Type B pancreatic cell (in vitro differentiated cells): ENCODE data around the gene GPSM1. TPM values are rescaled to one million over a fixed set of nuclear protein-coding genes. Genes with fewer than 3 reads are reported as not detected.

Experiments used
- DNase-seq: peaks from one replicate; pipeline ENCODE4 v3.0.0; 2021; ENCODE audit warnings: mixed read lengths; ENCODE audit not compliant: unreplicated experiment; ENCODE audit errors: extremely low spot score
- H3K27ac Mint-ChIP-seq: 2 replicates; pipeline ENCODE4 v1.8.0; 2021; ENCODE audit warnings: mild to moderate bottlenecking, mixed read lengths
- H3K27me3 Mint-ChIP-seq: 2 replicates; pipeline ENCODE4 v1.8.0; 2021; ENCODE audit warnings: mixed read lengths
- H3K36me3 Mint-ChIP-seq: 2 replicates; pipeline ENCODE4 v1.8.0; 2021; ENCODE audit warnings: mixed read lengths
- H3K4me1 Mint-ChIP-seq: one replicate; pipeline ENCODE4 v1.8.0; 2021; ENCODE audit warnings: mixed read lengths; ENCODE audit not compliant: unreplicated experiment
- H3K4me3 Mint-ChIP-seq: 2 replicates; pipeline ENCODE4 v1.8.0; 2021; ENCODE audit warnings: mild to moderate bottlenecking, mixed read lengths
- H3K9me3 Mint-ChIP-seq: 2 replicates; pipeline ENCODE4 v1.8.0; 2021; ENCODE audit warnings: mixed read lengths
- CTCF ChIP-seq: fragments of 200-600 bp; sonication (generic); conservative IDR thresholded peaks from 2 replicates; pipeline ENCODE4 v1.5.0; 2021; ENCODE audit warnings: antibody characterized with exemption, mild to moderate bottlenecking
- total RNA-seq: library from RNA; stranded (reverse); gene quantifications from 2 replicates; pipeline ENCODE4 v1.2.1, GENCODE V29; 2021; ENCODE audit warnings: low replicate concordance

GPSM1 gene
- total RNA-seq, 1 donor from 2014 or later, result 56.2 TPM

GRCh38 chr9:136312009-136312375, 15.3 kb upstream of the GPSM1 start:
- H3K9me3 Mint-ChIP-seq, result peaks cover 10% of the 10 kb centered on the region
- no peaks in the 10 kb centered on the region for H3K27me3 Mint-ChIP-seq
- H3K4me1 Mint-ChIP-seq, result no peaks in the 10 kb centered on the region
- no peaks in the 10 kb centered on the region for H3K36me3 Mint-ChIP-seq
- H3K4me3 Mint-ChIP-seq, result no peak overlapping the region
- DNase-seq, result no peak
- TF ChIP-seq CTCF, result no peak
- no peak overlapping the region for H3K27ac Mint-ChIP-seq

- Mint-ChIP-seq H3K4me3 (no peak overlapping the region), H3K36me3 (no peaks in the 10 kb centered on the region), H3K27ac (no peak overlapping the region), H3K9me3 (peaks cover 10% of the 10 kb centered on the region), H3K4me1 (peaks cover 3% of the 10 kb centered on the region), H3K27me3 (no peaks in the 10 kb centered on the region)
- DNase-seq, result no peak
- TF ChIP-seq CTCF, result peak; percentile 71
These were observed 14.9 kb upstream of the GPSM1 start for GRCh38 chr9:136312436-136312835.

DNA sequence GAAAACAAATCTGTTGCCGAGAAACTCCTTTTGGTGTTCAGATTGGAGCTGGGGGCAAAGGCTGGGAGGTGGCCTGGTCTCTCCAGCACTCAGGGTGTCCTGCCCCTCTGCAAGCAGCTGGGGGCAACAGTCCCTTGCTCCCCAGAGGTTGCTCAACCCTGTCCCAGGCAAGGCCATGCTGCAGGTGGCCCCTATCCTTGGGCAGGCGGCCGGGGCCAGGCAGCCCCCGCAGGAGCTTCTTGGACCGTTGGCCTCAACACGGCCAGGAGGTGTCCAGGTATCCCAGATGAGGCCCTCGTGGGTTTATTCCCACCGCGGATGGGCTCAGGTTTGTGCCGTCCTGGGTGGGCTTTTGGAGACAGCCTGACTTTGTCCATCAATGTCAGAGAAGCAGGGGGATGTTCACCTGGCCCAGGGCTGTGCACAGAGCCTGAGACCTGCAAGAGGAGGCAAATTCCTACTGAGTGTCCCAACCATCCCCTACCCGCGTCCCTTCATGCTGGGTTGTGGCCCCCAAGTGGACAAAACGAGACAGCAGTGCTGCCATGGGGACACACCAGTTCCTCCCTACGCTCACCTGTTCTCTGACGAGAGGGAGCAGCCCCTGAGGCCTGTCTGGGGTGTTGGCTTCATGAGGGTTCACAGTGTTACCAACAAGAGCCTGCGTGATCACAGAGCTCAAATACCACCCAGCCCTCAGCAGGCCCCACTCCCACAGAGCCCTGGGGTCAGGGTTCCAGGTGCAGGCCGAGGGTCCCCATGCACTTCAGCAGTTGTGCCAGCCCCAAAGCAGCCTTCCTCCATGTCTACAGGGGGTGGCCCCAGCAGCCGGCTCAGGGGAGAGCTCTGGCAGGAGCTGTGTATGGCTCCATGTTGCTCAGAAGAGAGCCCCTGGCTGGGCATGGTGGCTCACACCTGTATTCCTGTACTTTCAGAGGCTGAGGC, 14.0 kb upstream of the GPSM1 start:
- Mint-ChIP-seq H3K36me3 (no peaks in the 10 kb centered on the region), H3K4me3 (no peak overlapping the region), H3K27me3 (no peaks in the 10 kb centered on the region), H3K27ac (no peak overlapping the region), H3K4me1 (peaks cover 9% of the 10 kb centered on the region), H3K9me3 (peaks cover 10% of the 10 kb centered on the region)
- no peak for DNase-seq
- TF ChIP-seq CTCF, result no peak

DNA sequence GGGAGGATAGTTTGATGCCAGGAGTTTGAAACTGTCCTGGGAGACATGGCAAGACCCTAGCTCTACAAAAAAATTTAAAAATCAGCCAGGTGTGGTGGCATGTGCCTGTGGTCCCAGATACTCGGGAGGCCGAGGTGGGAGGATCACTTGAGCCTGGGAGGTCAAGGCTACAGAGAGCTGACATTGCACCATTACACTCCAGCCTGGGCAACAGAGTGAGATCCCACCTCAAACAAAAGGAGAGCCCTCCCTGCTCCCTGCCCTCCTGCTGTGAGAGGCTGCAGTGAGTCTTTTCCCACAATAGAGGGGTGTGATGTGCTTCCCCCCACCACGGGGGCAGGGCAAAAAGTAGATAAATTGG, 13.3 kb upstream of the GPSM1 start:
- Mint-ChIP-seq H3K4me1 (peaks cover 9% of the 10 kb centered on the region), H3K27me3 (no peaks in the 10 kb centered on the region)

DNA sequence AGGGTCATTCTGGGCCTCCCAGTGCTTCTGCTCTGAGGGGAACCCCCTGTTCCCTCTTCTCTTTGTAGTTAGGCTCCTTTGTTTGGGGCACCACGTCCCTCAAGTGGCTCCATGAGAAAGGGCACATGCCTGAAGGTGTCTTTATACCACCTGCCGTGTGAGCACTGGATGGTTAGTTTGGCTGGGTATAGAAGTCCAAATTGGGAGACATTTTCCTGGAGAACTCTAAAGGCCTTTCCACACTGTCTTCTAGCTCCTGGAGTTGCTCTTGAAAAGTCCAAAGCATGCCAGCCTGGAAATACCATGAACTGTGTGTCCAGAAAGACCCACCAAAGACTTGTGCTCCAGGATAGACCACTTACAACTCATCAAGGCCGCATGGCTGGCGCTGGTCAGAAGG, 12.4 kb upstream of the GPSM1 start:
- no peak for TF ChIP-seq CTCF
- no peak overlapping the region for H3K27ac Mint-ChIP-seq
- H3K9me3 Mint-ChIP-seq, result peaks cover 10% of the 10 kb centered on the region
- DNase-seq, result no peak
- no peaks in the 10 kb centered on the region for H3K27me3 Mint-ChIP-seq
- H3K36me3 Mint-ChIP-seq, result no peaks in the 10 kb centered on the region
- peaks cover 9% of the 10 kb centered on the region for H3K4me1 Mint-ChIP-seq
- H3K4me3 Mint-ChIP-seq, result no peak overlapping the region

More for the DNA sequence above, 13.3 kb upstream of the GPSM1 start:
- H3K27ac Mint-ChIP-seq, result no peak overlapping the region
- H3K36me3 Mint-ChIP-seq, result no peaks in the 10 kb centered on the region
- H3K4me3 Mint-ChIP-seq, result no peak overlapping the region
- no peak for DNase-seq
- H3K9me3 Mint-ChIP-seq, result peaks cover 10% of the 10 kb centered on the region
- no peak for TF ChIP-seq CTCF
